BE2C (cell line): ENCODE results near the gene MAP3K6.

Experiments used
- DNase-seq: peaks from one replicate; pipeline ENCODE4 v3.0.0-alpha.2; 2020
- H3K27me3 ChIP-seq: fragments of 250-450 bp; sonication (Bioruptor Pico); 2 replicates; pipeline ENCODE4 v1.5.1; 2020; ENCODE audit warnings: mild to moderate bottlenecking
- H3K36me3 ChIP-seq: fragments of 250-450 bp; sonication (Bioruptor Pico); 2 replicates; pipeline ENCODE4 v1.5.1; 2020; ENCODE audit warnings: mild to moderate bottlenecking
- H3K4me1 ChIP-seq: fragments of 250-450 bp; sonication (Bioruptor Pico); 2 replicates; pipeline ENCODE4 v1.5.1; 2020
- H3K4me3 ChIP-seq: 2 replicates; pipeline ENCODE4 v1.5.1; 2011; ENCODE audit warnings: low read depth, low read length
- H3K9me3 ChIP-seq: fragments of 250-450 bp; sonication (Bioruptor Pico); 2 replicates; pipeline ENCODE4 v1.5.1; 2020
- CTCF ChIP-seq: IDR thresholded peaks from 2 replicates; pipeline ENCODE4 v1.5.1; 2012; ENCODE audit warnings: mild to moderate bottlenecking, low read depth, low read length

Gene MAP3K6

GRCh38 chr1:27336756-27337155 lies 30.0 kb downstream of the MAP3K6 start:
- peaks cover 17% of the 10 kb centered on the region for H3K36me3 ChIP-seq
- no peaks in the 10 kb centered on the region for H3K4me1 ChIP-seq
- no peak for DNase-seq
- no peaks in the 10 kb centered on the region for H3K27me3 ChIP-seq
- H3K4me3 ChIP-seq, result no peak overlapping the region
- no peaks in the 10 kb centered on the region for H3K9me3 ChIP-seq
- TF ChIP-seq CTCF, result no peak

GRCh38 chr1:27335506-27336422 lies 31.0 kb downstream of the MAP3K6 start:
- no peak for DNase-seq
- Histone ChIP-seq H3K36me3 (peaks cover 17% of the 10 kb centered on the region), H3K27me3 (no peaks in the 10 kb centered on the region), H3K9me3 (no peaks in the 10 kb centered on the region), H3K4me3 (no peak overlapping the region), H3K4me1 (no peaks in the 10 kb centered on the region)
- TF ChIP-seq CTCF, result no peak

GRCh38 chr1:27333717-27334279 lies 33.0 kb downstream of the MAP3K6 start:
- Histone ChIP-seq H3K4me1 (no peaks in the 10 kb centered on the region), H3K4me3 (no peak overlapping the region), H3K36me3 (peaks cover 17% of the 10 kb centered on the region), H3K27me3 (no peaks in the 10 kb centered on the region), H3K9me3 (no peaks in the 10 kb centered on the region)
- no peak for DNase-seq
- no peak for TF ChIP-seq CTCF

- peak; percentile 72 for TF ChIP-seq CTCF
- peak; percentile 45 for DNase-seq
- H3K36me3 ChIP-seq, result peaks cover 17% of the 10 kb centered on the region
- H3K27me3 ChIP-seq, result no peaks in the 10 kb centered on the region
- H3K9me3 ChIP-seq, result no peaks in the 10 kb centered on the region
- no peak overlapping the region for H3K4me3 ChIP-seq
- H3K4me1 ChIP-seq, result no peaks in the 10 kb centered on the region
Measured at GRCh38 chr1:27332536-27333281, 34.1 kb downstream of the MAP3K6 start.

- no peak for DNase-seq
- no peak overlapping the region for H3K4me3 ChIP-seq
- no peak for TF ChIP-seq CTCF
- no peaks in the 10 kb centered on the region for H3K9me3 ChIP-seq
- no peaks in the 10 kb centered on the region for H3K4me1 ChIP-seq
- no peaks in the 10 kb centered on the region for H3K27me3 ChIP-seq
- peaks cover 17% of the 10 kb centered on the region for H3K36me3 ChIP-seq
Measured at GRCh38 chr1:27331922-27332321, 34.8 kb downstream of the MAP3K6 start.

- Histone ChIP-seq H3K4me1 (no peaks in the 10 kb centered on the region), H3K36me3 (peaks cover 17% of the 10 kb centered on the region), H3K4me3 (no peak overlapping the region), H3K27me3 (no peaks in the 10 kb centered on the region), H3K9me3 (no peaks in the 10 kb centered on the region)
- no peak for DNase-seq
- TF ChIP-seq CTCF, result no peak
Measured at GRCh38 chr1:27331426-27331825, 35.3 kb downstream of the MAP3K6 start.
